VCaP (cell line): ENCODE measurements around the gene CDC25C.
A peak's percentile ranks its signal among the peaks of the same experiment; 100 is the strongest.

Experiments
- H3K27ac ChIP-seq: fragments of 450-650 bp; 2 replicates; pipeline ENCODE4 v1.5.1; 2017
- CTCF ChIP-seq: fragments of 450-650 bp; conservative IDR thresholded peaks from 2 replicates; pipeline ENCODE4 v1.5.1; 2017; ENCODE audit warnings: mild to moderate bottlenecking, moderate library complexity

Gene CDC25C

DNA sequence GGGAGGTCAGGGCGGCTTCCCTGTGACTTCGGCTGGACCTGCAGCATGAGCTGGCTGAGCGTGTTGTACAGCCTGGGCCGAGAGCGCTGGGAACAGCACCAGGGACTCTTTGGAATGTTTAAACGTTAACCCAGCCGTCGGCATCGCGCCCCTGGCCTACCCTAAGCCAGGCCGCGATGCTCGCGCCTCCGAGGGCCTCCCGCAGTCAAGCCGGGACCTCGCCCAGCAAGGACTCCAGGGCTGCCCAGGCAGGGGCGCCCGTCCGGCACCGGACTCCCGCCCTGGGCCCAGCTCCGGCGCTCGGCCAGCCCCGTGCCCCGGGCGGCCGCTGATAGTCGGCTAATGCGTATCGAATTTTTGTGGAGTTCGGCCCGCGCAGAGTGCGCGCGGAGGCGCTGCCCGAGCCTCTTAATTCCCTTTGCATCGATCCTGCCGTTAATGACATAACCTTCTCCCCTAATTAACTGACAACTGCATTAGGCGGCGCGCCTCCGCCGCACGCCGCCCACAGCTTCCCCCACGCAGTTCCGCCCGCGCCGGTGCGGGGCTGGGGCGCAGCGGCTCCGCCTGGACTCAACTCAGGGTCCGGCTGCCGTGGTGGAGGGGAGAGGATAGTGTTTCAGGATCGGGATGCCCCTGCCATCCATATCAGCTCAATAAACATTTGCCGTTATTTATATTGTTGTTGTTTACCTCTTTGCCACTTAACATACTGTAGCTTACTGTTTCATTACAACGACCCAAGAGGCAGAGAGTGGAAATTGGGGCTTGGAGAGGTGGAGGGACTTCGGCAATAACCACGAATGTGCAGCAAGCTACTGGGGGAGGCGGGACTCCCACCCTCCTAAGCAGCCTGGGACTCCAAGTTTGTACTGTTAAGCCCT is 89.7 kb downstream of the CDC25C start:
- peak overlapping the region; percentile 64 for H3K27ac ChIP-seq

GRCh38 chr5:138240650-138241385 is 90.8 kb downstream of the CDC25C start:
- TF ChIP-seq CTCF: no peak
- no peak overlapping the region for H3K27ac ChIP-seq

More for the DNA sequence above, 89.7 kb downstream of the CDC25C start:
- peak; percentile 26 for TF ChIP-seq CTCF

GRCh38 chr5:138238034-138238433 is 93.6 kb downstream of the CDC25C start:
- H3K27ac ChIP-seq: no peak overlapping the region
- no peak for TF ChIP-seq CTCF
